A549 (cell line): ENCODE results near the gene NFIA. TPM values are rescaled to one million over a fixed set of nuclear protein-coding genes. Genes with fewer than 3 reads are reported as not detected.
A peak's percentile ranks its signal among the peaks of the same experiment; 100 is the strongest.

Experiments used
- ATAC-seq, 2 experiments: fragments of 200-7000 bp in 1 of 2; fragments of >200 bp in 1 of 2; cut with Nextera tagmentation in 1 of 2; cut with Tn5 transposase in 1 of 2; 3 replicates each; pipeline versions ENCODE4 v1.8.0 to v1.9.1; 2018 to 2020; ENCODE audit warnings: mild to moderate bottlenecking in 1 of 2, moderate library complexity in 1 of 2
- CTCF ChIA-PET: fragments of 300-600 bp; sonication (Branson Sonifier 250); formaldehyde crosslinking; extraction: SDS; loops from one replicate; lab custom pipeline; 2021; ENCODE audit warnings: antibody characterized with exemption, inconsistent platforms; lab: Yijun Ruan, JAX
- POLR2A ChIA-PET: fragments of 350-600 bp; formaldehyde crosslinking; extraction: SDS; loops from one replicate; lab custom pipeline; 2021; ENCODE audit warnings: antibody characterized with exemption, inconsistent platforms; lab: Yijun Ruan, JAX
- DNase-seq, 2 experiments: peaks; one replicate each; pipeline versions ENCODE4 v3.0.0 to v3.0.0-alpha.2; 2011 to 2016; ENCODE audit warnings: low read depth in 1 of 2, low spot score in 1 of 2
- FAIRE-seq: peaks from 2 replicates; lab custom pipeline; 2011; peaks lifted over from hg19 to GRCh38; lab: Jason Lieb, UNC
- H3K27ac ChIP-seq, 2 experiments: fragments of >200 bp; sonication (Bioruptor Twin); formaldehyde crosslinking; 3 replicates each; pipeline ENCODE4 v1.5.1; 2016 to 2017
- H3K4me1 ChIP-seq: fragments of >200 bp; sonication (Bioruptor Twin); formaldehyde crosslinking; 3 replicates; pipeline ENCODE4 v1.6.1; 2016
- H3K4me2 ChIP-seq: fragments of >200 bp; sonication (Bioruptor Twin); formaldehyde crosslinking; 3 replicates; pipeline ENCODE4 v1.6.1; 2016
- H3K4me3 ChIP-seq: fragments of >200 bp; sonication (Bioruptor Twin); formaldehyde crosslinking; 3 replicates; pipeline ENCODE4 v1.5.1; 2016
- H3K9me3 ChIP-seq: fragments of >200 bp; sonication (Bioruptor Twin); formaldehyde crosslinking; 3 replicates; pipeline ENCODE4 v1.6.1; 2016
- CBX2 ChIP-seq: fragments of 200-600 bp; sonication (generic); IDR thresholded peaks from 2 replicates; pipeline ENCODE4 v1.6.1; 2016; ENCODE audit warnings: low read depth, mild to moderate bottlenecking, borderline replicate concordance
- CBX8 ChIP-seq: fragments of 200-600 bp; sonication (generic); IDR thresholded peaks from 2 replicates; pipeline ENCODE4 v1.6.1; 2016
- CEBPB ChIP-seq, 2 experiments: fragments of >200 bp in 1 of 2; sonication (Bioruptor Twin) in 1 of 2; formaldehyde crosslinking in 1 of 2; IDR thresholded peaks; 2 replicates each; pipeline ENCODE4 v1.6.1; 2012 to 2016
- CHD4 ChIP-seq: fragments of 200-600 bp; sonication (generic); IDR thresholded peaks from 2 replicates; pipeline ENCODE4 v1.6.1; 2016; ENCODE audit warnings: antibody characterized with exemption, mild to moderate bottlenecking, borderline replicate concordance
- ESRRA ChIP-seq: fragments of 150-350 bp; IDR thresholded peaks from 2 replicates; pipeline ENCODE4 v1.6.1; 2014; ENCODE audit warnings: mild to moderate bottlenecking, low read length, borderline replicate concordance
- FOSB ChIP-seq: fragments of 250-450 bp; sonication (Bioruptor Pico); IDR thresholded peaks from 2 replicates; pipeline ENCODE4 v1.5.0; 2020; ENCODE audit warnings: mild to moderate bottlenecking, moderate library complexity
- FOXS1 ChIP-seq: fragments of 250-450 bp; sonication (Bioruptor Pico); IDR thresholded peaks from 2 replicates; pipeline ENCODE4 v1.5.0; 2020; ENCODE audit warnings: mild to moderate bottlenecking, moderate library complexity
- HDAC2 ChIP-seq: fragments of 200-600 bp; sonication (generic); IDR thresholded peaks from 2 replicates; pipeline ENCODE4 v1.6.1; 2016
- JUN ChIP-seq, 2 experiments: fragments of >200 bp; sonication (Bioruptor Twin); formaldehyde crosslinking; IDR thresholded peaks; 2 replicates in 1 of 2; 3 replicates in 1 of 2; pipeline ENCODE4 v1.6.1; 2016 to 2017
- JUNB ChIP-seq: fragments of >200 bp; sonication (Bioruptor Twin); formaldehyde crosslinking; IDR thresholded peaks from 2 replicates; pipeline ENCODE4 v1.6.1; 2016
- MAFK ChIP-seq: fragments of 450-650 bp; IDR thresholded peaks from 2 replicates; pipeline ENCODE4 v1.6.1; 2014; ENCODE audit not compliant: partially characterized antibody
- NPAS2 ChIP-seq: fragments of 250-450 bp; sonication (Bioruptor Pico); IDR thresholded peaks from 2 replicates; pipeline ENCODE4 v1.8.0; 2022; ENCODE audit warnings: mild to moderate bottlenecking, moderate library complexity, borderline replicate concordance
- RARB ChIP-seq: fragments of 250-450 bp; sonication (Bioruptor Pico); IDR thresholded peaks from 2 replicates; pipeline ENCODE4 v1.8.0; 2021; ENCODE audit warnings: mild to moderate bottlenecking, moderate library complexity
- RCOR1 ChIP-seq: fragments of 150-350 bp; IDR thresholded peaks from 2 replicates; pipeline ENCODE4 v1.6.1; 2014; ENCODE audit warnings: antibody characterized with exemption, low read length, low read depth
- RFX5 ChIP-seq: fragments of 450-650 bp; IDR thresholded peaks from 2 replicates; pipeline ENCODE4 v1.7.1; 2014; ENCODE audit warnings: antibody characterized with exemption, mild to moderate bottlenecking, moderate library complexity
- SREBF2 ChIP-seq: fragments of 450-650 bp; IDR thresholded peaks from 2 replicates; pipeline ENCODE4 v1.6.1; 2014; ENCODE audit warnings: mild to moderate bottlenecking, moderate library complexity
- TFCP2L1 ChIP-seq: fragments of 250-450 bp; sonication (Bioruptor Pico); IDR thresholded peaks from 2 replicates; pipeline ENCODE4 v1.5.0; 2021; ENCODE audit warnings: mild to moderate bottlenecking
- ZC3H11A ChIP-seq: fragments of 450-650 bp; IDR thresholded peaks from 2 replicates; pipeline ENCODE4 v1.6.1; 2014; ENCODE audit warnings: antibody characterized with exemption, mild to moderate bottlenecking
- WGBS: methylation state at CpG from one replicate; pipeline ENCODE4 v1.1.6; 2017; ENCODE audit errors: missing lambda C conversion rate; 5-methylcytosine and 5-hydroxymethylcytosine counted together
- polyA plus RNA-seq, 4 experiments: library from polyadenylated mRNA; depleted of rRNA in 3 of 4; stranded (reverse); fragments of >200 nt; fragmentation: RNase III in 1 of 4; extraction: RNeasy Plus Mini Kit Qiagen cat#74134 plus additional on column Dnase treatment in 1 of 4; gene quantifications; 2 replicates in 3 of 4; 3 replicates in 1 of 4; pipeline ENCODE4 v1.2.3, GENCODE V29; 2011 to 2017
- TF ChIP-seq, protein P1 (sequence below): fragments of >200 bp; sonication (Bioruptor Twin); formaldehyde crosslinking; IDR thresholded peaks from 2 replicates; pipeline ENCODE4 v1.6.1; 2016
- TF ChIP-seq, protein P2 (sequence below): IDR thresholded peaks from 2 replicates; pipeline ENCODE4 v1.6.1; 2012
- TF ChIP-seq, protein P3 (sequence below): fragments of 250-450 bp; sonication (Bioruptor Pico); IDR thresholded peaks from 2 replicates; pipeline ENCODE4 v1.5.0; 2020; ENCODE audit warnings: low read depth, mild to moderate bottlenecking, moderate library complexity

Gene NFIA
- polyA plus RNA-seq, 2 of the 4 experiments (the other 2 are of a cell fraction), result 6.5 to 25.8 TPM

DNA sequence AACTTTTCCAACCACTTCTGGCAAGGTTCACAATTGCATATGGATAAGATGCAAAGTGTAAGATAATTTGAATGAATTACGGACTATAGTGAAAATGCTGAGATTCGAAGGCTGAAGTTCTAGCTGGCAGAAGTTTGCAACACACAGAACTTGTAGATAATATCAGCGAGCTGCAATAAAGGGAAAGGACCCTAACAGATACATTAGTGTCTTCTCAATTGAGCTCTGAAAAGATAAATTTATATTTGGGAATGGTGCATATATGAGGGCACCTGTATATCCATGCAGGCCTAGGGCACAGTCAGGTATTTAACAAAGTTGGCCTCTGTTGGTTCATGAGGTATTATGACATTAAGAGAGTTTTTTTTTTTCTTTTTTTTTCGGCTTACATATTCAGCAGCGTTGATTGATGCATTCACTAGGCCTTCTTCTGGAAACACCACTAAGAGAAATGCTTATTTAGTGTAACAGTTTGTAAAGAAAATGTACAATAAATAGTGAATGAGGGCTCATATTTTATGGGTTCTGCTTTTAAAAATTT, 2.2 kb downstream of the NFIA start:
- ChIA-PET POLR2A (no interaction called here), CTCF (no interaction called here)
- Histone ChIP-seq H3K4me3 (peak overlapping the region; percentile 91), H3K27ac (peak overlapping the region; percentile 91 to 100), H3K9me3 (no peaks in the 10 kb centered on the region), H3K4me1 (peaks cover 50% of the 10 kb centered on the region), H3K4me2 (peak overlapping the region; percentile 68)
- no peak for FAIRE-seq
- 11% methylated on average over 5 of the region's 5 CpGs for WGBS
- ATAC-seq, result no peak
- no peak for DNase-seq
- no peak for TF ChIP-seq RARB (CRISPR knock-in tag)
- no peak for TF ChIP-seq HDAC2
- no peak for TF ChIP-seq FOXS1 (CRISPR knock-in tag)
- TF ChIP-seq TFCP2L1, result no peak
- TF ChIP-seq FOSB (CRISPR knock-in tag), result no peak
- TF ChIP-seq MAFK, result no peak
- TF ChIP-seq ESRRA, result no peak
- TF ChIP-seq CEBPB (IDR thresholded peaks at IDR 0.05), result no peak
- no peak for TF ChIP-seq JUNB
- no peak for TF ChIP-seq CHD4
- TF ChIP-seq, protein P1, sequence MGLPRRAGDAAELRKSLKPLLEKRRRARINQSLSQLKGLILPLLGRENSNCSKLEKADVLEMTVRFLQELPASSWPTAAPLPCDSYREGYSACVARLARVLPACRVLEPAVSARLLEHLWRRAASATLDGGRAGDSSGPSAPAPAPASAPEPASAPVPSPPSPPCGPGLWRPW, result no peak
- TF ChIP-seq NPAS2 (CRISPR knock-in tag), result no peak
- TF ChIP-seq ZC3H11A, result no peak
- TF ChIP-seq RFX5, result no peak
- TF ChIP-seq, protein P2, sequence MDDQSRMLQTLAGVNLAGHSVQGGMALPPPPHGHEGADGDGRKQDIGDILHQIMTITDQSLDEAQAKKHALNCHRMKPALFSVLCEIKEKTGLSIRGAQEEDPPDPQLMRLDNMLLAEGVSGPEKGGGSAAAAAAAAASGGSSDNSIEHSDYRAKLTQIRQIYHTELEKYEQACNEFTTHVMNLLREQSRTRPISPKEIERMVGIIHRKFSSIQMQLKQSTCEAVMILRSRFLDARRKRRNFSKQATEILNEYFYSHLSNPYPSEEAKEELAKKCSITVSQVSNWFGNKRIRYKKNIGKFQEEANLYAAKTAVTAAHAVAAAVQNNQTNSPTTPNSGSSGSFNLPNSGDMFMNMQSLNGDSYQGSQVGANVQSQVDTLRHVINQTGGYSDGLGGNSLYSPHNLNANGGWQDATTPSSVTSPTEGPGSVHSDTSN, result no peak
- TF ChIP-seq CBX2, result no peak
- TF ChIP-seq JUN (IDR thresholded peaks at IDR 0.05), result no peak

DNA sequence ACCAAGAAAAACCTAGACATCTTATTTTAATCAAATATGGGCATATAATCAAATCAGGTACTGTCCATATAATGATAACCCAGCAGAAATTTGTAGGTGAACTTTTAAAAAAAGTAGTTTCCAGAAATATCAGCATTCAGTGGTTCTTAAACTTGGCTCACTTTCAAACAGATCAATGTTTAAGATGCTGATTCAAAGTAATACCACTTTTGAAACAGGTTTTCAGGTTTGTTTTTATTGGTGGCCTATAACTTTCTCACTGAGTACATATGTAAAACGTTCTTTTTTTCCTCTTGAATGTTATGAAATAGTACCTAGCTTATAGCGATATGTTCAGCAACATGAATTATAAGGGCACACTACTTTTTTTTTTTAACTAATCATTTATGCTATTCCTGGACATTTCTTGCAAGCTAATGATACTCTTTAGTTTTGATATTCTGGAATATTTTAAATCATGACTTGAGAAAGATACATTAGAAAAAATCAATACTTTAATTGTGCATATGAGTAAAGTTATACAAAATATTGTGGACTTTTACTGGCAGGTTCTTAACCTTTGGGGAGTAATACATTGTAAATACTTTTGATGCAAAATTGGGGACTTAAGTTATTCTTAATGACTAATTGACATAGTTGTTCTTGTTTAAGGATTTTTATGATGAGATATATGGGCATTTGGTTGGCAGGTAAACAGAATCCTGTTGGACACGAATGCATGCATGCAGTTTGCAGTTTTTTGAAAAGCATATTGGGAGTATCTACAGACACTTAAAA, 3.0 kb downstream of the NFIA start:
- Histone ChIP-seq H3K4me2 (peak overlapping the region; percentile 68), H3K4me1 (peaks cover 48% of the 10 kb centered on the region), H3K4me3 (peak overlapping the region; percentile 91; the same call in 1 of the 3 replicates), H3K9me3 (no peaks in the 10 kb centered on the region), H3K27ac (no peak overlapping the region; a peak in 1 of 6 replicates)
- POLR2A ChIA-PET, result no interaction called here
- TF ChIP-seq, protein P3, sequence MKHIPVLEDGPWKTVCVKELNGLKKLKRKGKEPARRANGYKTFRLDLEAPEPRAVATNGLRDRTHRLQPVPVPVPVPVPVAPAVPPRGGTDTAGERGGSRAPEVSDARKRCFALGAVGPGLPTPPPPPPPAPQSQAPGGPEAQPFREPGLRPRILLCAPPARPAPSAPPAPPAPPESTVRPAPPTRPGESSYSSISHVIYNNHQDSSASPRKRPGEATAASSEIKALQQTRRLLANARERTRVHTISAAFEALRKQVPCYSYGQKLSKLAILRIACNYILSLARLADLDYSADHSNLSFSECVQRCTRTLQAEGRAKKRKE (CRISPR knock-in tag), result no peak
- TF ChIP-seq SREBF2 (no peak), RCOR1 (no peak), NPAS2 (CRISPR knock-in tag) (no peak)
- DNase-seq, result no peak
- no peak for FAIRE-seq
- 37% methylated on average over 3 of the region's 3 CpGs for WGBS
- ATAC-seq, result no peak
- CTCF ChIA-PET, result interaction anchor here (0.8 to 1.6 kb wide), 2 partner anchors 36 to 66 kb away, joined by 4 to 5 read pairs; no protein-coding TSS in a partner anchor

DNA sequence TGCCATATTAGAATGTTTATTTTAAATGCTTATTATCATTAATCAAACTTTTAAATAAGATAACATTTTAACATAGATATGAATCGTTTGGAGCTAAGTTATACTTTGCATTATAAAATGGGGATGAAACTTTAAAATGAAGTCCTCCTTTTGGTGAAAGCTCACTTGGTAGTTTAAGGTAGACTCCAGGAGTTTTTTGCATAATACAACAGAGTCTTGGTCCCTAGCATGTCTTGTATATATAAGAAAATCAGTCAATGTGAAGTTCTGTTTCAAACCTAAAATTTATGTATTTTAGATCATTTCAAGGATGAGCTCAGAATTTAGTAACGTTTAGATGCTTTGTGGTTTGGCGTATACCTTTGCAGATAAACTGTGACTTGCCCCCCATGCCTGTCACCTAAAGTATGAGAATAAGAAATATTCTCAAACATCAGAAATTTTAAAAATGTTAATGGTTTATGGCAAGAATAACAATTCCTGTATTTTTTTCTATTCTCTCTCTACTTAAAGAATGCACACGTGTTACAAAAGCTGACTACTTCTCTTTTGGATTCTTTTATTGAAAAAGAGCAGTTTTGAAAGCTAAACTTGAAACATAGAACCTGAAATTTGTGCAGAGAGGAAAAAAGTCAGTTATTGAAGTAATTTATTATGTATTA, 3.8 kb downstream of the NFIA start:
- WGBS, result 51% methylated on average over 4 of the region's 4 CpGs
- Histone ChIP-seq H3K4me3 (no peak overlapping the region), H3K27ac (no peak overlapping the region)

More for the DNA sequence above, 3.8 kb downstream of the NFIA start:
- ATAC-seq (no peak), DNase-seq (no peak), FAIRE-seq (no peak)
- ChIA-PET CTCF (interaction anchor here (0.8 to 1.6 kb wide), 2 partner anchors 36 to 66 kb away, joined by 4 to 5 read pairs; no protein-coding TSS in a partner anchor), POLR2A (no interaction called here)
- H3K9me3 ChIP-seq, result no peaks in the 10 kb centered on the region
- peaks cover 41% of the 10 kb centered on the region for H3K4me1 ChIP-seq
- H3K4me2 ChIP-seq, result peak overlapping the region; percentile 68
- no peak for TF ChIP-seq CBX8
